Trophoblast cell (in vitro differentiated cells and primary cell): ENCODE results near the gene NEGR1.

Experiments used
- DNase-seq, 2 donors: peaks; one replicate each; pipeline ENCODE4 v3.0.0-alpha.2; 2016
- H2AFZ ChIP-seq: 2 replicates; pipeline ENCODE4 v1.6.1; 2013; ENCODE audit warnings: low read length, moderate library complexity, mild to moderate bottlenecking; ENCODE audit not compliant: insufficient read depth, poor library complexity
- H2AK5ac ChIP-seq: 2 replicates; pipeline ENCODE4 v1.6.1; 2013; ENCODE audit warnings: mild to moderate bottlenecking, low read length
- H2BK120ac ChIP-seq: 2 replicates; pipeline ENCODE4 v1.6.1; 2013; ENCODE audit warnings: low read length, mild to moderate bottlenecking, moderate library complexity; ENCODE audit not compliant: insufficient read depth, poor library complexity
- H2BK12ac ChIP-seq: 2 replicates; pipeline ENCODE4 v1.6.1; 2013; ENCODE audit warnings: mild to moderate bottlenecking, low read length, moderate library complexity
- H2BK5ac ChIP-seq: 2 replicates; pipeline ENCODE4 v1.6.1; 2013; ENCODE audit warnings: low read length, low read depth, moderate library complexity, mild to moderate bottlenecking; ENCODE audit not compliant: poor library complexity
- H3K14ac ChIP-seq: 2 replicates; pipeline ENCODE4 v1.6.1; 2013; ENCODE audit warnings: mild to moderate bottlenecking, low read length
- H3K18ac ChIP-seq: 2 replicates; pipeline ENCODE4 v1.6.1; 2013; ENCODE audit warnings: mild to moderate bottlenecking, low read length
- H3K23ac ChIP-seq: 2 replicates; pipeline ENCODE4 v1.6.1; 2013; ENCODE audit warnings: low read length
- H3K27ac ChIP-seq: 2 replicates; pipeline ENCODE4 v1.5.1; 2013; ENCODE audit warnings: low read depth, mild to moderate bottlenecking, inconsistent platforms, low read length, moderate library complexity
- H3K27me3 ChIP-seq: 2 replicates; pipeline ENCODE4 v1.6.1; 2013; ENCODE audit warnings: inconsistent platforms, mild to moderate bottlenecking, low read length, moderate library complexity; ENCODE audit not compliant: insufficient read depth
- H3K36me3 ChIP-seq, 2 experiments: 1 replicate in 1 of 2; 2 replicates in 1 of 2; pipeline ENCODE4 v1.6.1; 2013; ENCODE audit warnings: low read length in 2 of 2, mild to moderate bottlenecking in 2 of 2, moderate library complexity in 1 of 2; ENCODE audit not compliant: insufficient read depth in 2 of 2, control insufficient read depth in 1 of 2
- H3K4ac ChIP-seq: 2 replicates; pipeline ENCODE4 v1.6.1; 2013; ENCODE audit warnings: low read depth, mild to moderate bottlenecking, low read length, moderate library complexity
- H3K4me1 ChIP-seq, 2 experiments: 1 replicate in 1 of 2; 2 replicates in 1 of 2; pipeline ENCODE4 v1.6.1; 2013; ENCODE audit warnings: low read length in 2 of 2, mild to moderate bottlenecking in 2 of 2, moderate library complexity in 1 of 2; ENCODE audit not compliant: insufficient read depth in 2 of 2, control insufficient read depth in 1 of 2
- H3K4me2 ChIP-seq: 2 replicates; pipeline ENCODE4 v1.6.1; 2013; ENCODE audit warnings: inconsistent platforms, mild to moderate bottlenecking, low read length, moderate library complexity
- H3K4me3 ChIP-seq: 2 replicates; pipeline ENCODE4 v1.5.1; 2013; ENCODE audit warnings: mild to moderate bottlenecking, low read depth, low read length, inconsistent platforms
- H3K79me1 ChIP-seq: one replicate; pipeline ENCODE4 v1.6.1; 2013; ENCODE audit warnings: low read length
- H3K79me2 ChIP-seq: 2 replicates; pipeline ENCODE4 v1.6.1; 2013; ENCODE audit warnings: low read length, mild to moderate bottlenecking; ENCODE audit not compliant: control insufficient read depth, insufficient read depth, poor library complexity
- H3K9ac ChIP-seq: 2 replicates; pipeline ENCODE4 v1.6.1; 2013; ENCODE audit warnings: mild to moderate bottlenecking, low read length
- H3K9me3 ChIP-seq: 2 replicates; pipeline ENCODE4 v1.6.1; 2013; ENCODE audit warnings: low read depth, mild to moderate bottlenecking, control low read depth, inconsistent platforms, low read length; ENCODE audit not compliant: insufficient read depth
- H4K12ac ChIP-seq: 2 replicates; pipeline ENCODE4 v1.6.1; 2013; ENCODE audit warnings: low read depth, mild to moderate bottlenecking, low read length, moderate library complexity
- H4K8ac ChIP-seq: 2 replicates; pipeline ENCODE4 v1.6.1; 2013; ENCODE audit warnings: low read depth, mild to moderate bottlenecking, low read length, moderate library complexity
- H4K91ac ChIP-seq: one replicate; pipeline ENCODE4 v1.6.1; 2013; ENCODE audit warnings: low read depth, mild to moderate bottlenecking, low read length, moderate library complexity
- WGBS: extraction: QIAGEN DNeasy Blood & Tissue Kit; methylation state at CpG from one replicate; pipeline ENCODE4 v1.1.7; 2013; ENCODE audit warnings: missing lambda C conversion rate; ENCODE audit not compliant: insufficient read length, insufficient coverage; ENCODE audit errors: extremely low coverage; 5-methylcytosine and 5-hydroxymethylcytosine counted together

The NEGR1 gene

GRCh38 chr1:71940261-71940660 is 342.1 kb downstream of the NEGR1 start:
- no peak overlapping the region for H4K12ac ChIP-seq
- H3K14ac ChIP-seq = no peak overlapping the region
- H3K4ac ChIP-seq = no peak overlapping the region
- no peak overlapping the region for H4K91ac ChIP-seq
- no peaks in the 10 kb centered on the region for H3K36me3 ChIP-seq
- no CpG with 5 or more reads among the region's 2 CpGs for WGBS
- H2BK12ac ChIP-seq = no peak overlapping the region
- no peak overlapping the region for H2BK5ac ChIP-seq
- H3K9ac ChIP-seq = no peak overlapping the region
- no peak overlapping the region for H2BK120ac ChIP-seq
- H3K79me2 ChIP-seq = no peaks in the 10 kb centered on the region
- no peak overlapping the region for H4K8ac ChIP-seq
- H3K79me1 ChIP-seq = no peaks in the 10 kb centered on the region
- H2AK5ac ChIP-seq = no peak overlapping the region
- H3K9me3 ChIP-seq = no peaks in the 10 kb centered on the region
- H3K27me3 ChIP-seq = no peaks in the 10 kb centered on the region
- no peak overlapping the region for H3K4me2 ChIP-seq
- H3K27ac ChIP-seq = no peak overlapping the region
- H3K23ac ChIP-seq = no peak overlapping the region
- H3K4me1 ChIP-seq = no peaks in the 10 kb centered on the region
- H3K18ac ChIP-seq = no peak overlapping the region
- H3K4me3 ChIP-seq = no peak overlapping the region
- no peak for DNase-seq
- no peak overlapping the region for H2AFZ ChIP-seq

- no CpG with 5 or more reads among the region's 4 CpGs for WGBS
Measured at GRCh38 chr1:71930511-71930910, 351.8 kb downstream of the NEGR1 start.

GRCh38 chr1:71921935-71922559 is 360.3 kb downstream of the NEGR1 start:
- H3K23ac ChIP-seq = no peak overlapping the region
- H2AFZ ChIP-seq = no peak overlapping the region
- H3K4me2 ChIP-seq = no peak overlapping the region
- no peaks in the 10 kb centered on the region for H3K27me3 ChIP-seq
- no peak overlapping the region for H4K12ac ChIP-seq
- no peak overlapping the region for H3K27ac ChIP-seq
- H2BK120ac ChIP-seq = no peak overlapping the region
- H3K36me3 ChIP-seq = no peaks in the 10 kb centered on the region
- no CpG with 5 or more reads among the region's 5 CpGs for WGBS
- no peaks in the 10 kb centered on the region for H3K9me3 ChIP-seq
- H3K9ac ChIP-seq = no peak overlapping the region
- no peak overlapping the region for H3K4me3 ChIP-seq
- DNase-seq = no peak
- no peak overlapping the region for H4K8ac ChIP-seq
- no peak overlapping the region for H2BK5ac ChIP-seq
- H3K4me1 ChIP-seq = no peaks in the 10 kb centered on the region
- no peak overlapping the region for H2AK5ac ChIP-seq
- no peak overlapping the region for H3K4ac ChIP-seq
- no peak overlapping the region for H3K18ac ChIP-seq
- no peaks in the 10 kb centered on the region for H3K79me2 ChIP-seq
- H3K79me1 ChIP-seq = no peaks in the 10 kb centered on the region
- no peak overlapping the region for H4K91ac ChIP-seq
- H2BK12ac ChIP-seq = no peak overlapping the region
- H3K14ac ChIP-seq = no peak overlapping the region

More at GRCh38 chr1:71930511-71930910, 351.8 kb downstream of the NEGR1 start:
- no peak overlapping the region for H3K9ac ChIP-seq
- no peaks in the 10 kb centered on the region for H3K79me1 ChIP-seq
- no peak overlapping the region for H2AFZ ChIP-seq
- no peak overlapping the region for H3K14ac ChIP-seq
- H3K36me3 ChIP-seq = no peaks in the 10 kb centered on the region
- no peak overlapping the region for H2AK5ac ChIP-seq
- H3K79me2 ChIP-seq = no peaks in the 10 kb centered on the region
- H3K4me2 ChIP-seq = no peak overlapping the region
- H3K23ac ChIP-seq = no peak overlapping the region
- no peak overlapping the region for H3K4me3 ChIP-seq
- peak in 1 of 2 donors; percentile 16 for DNase-seq
- H3K27ac ChIP-seq = no peak overlapping the region
- H3K4ac ChIP-seq = no peak overlapping the region
- no peak overlapping the region for H4K12ac ChIP-seq
- no peak overlapping the region for H4K91ac ChIP-seq
- no peak overlapping the region for H2BK5ac ChIP-seq
- no peaks in the 10 kb centered on the region for H3K9me3 ChIP-seq
- H2BK12ac ChIP-seq = no peak overlapping the region
- no peak overlapping the region for H3K18ac ChIP-seq
- no peaks in the 10 kb centered on the region for H3K4me1 ChIP-seq
- no peak overlapping the region for H2BK120ac ChIP-seq
- H4K8ac ChIP-seq = peak overlapping the region; percentile 19
- no peaks in the 10 kb centered on the region for H3K27me3 ChIP-seq

GRCh38 chr1:71921204-71921603 is 361.1 kb downstream of the NEGR1 start:
- Histone ChIP-seq H3K23ac (no peak overlapping the region), H3K4me3 (no peak overlapping the region), H3K79me1 (no peaks in the 10 kb centered on the region), H3K4me2 (no peak overlapping the region), H3K36me3 (no peaks in the 10 kb centered on the region), H4K8ac (no peak overlapping the region), H2BK120ac (no peak overlapping the region), H4K91ac (no peak overlapping the region), H3K27me3 (no peaks in the 10 kb centered on the region), H3K4me1 (no peaks in the 10 kb centered on the region), H2AFZ (no peak overlapping the region), H3K27ac (no peak overlapping the region), H3K79me2 (no peaks in the 10 kb centered on the region), H3K18ac (no peak overlapping the region), H3K14ac (no peak overlapping the region), H2AK5ac (no peak overlapping the region), H3K4ac (no peak overlapping the region), H3K9ac (no peak overlapping the region), H3K9me3 (no peaks in the 10 kb centered on the region), H2BK5ac (no peak overlapping the region), H2BK12ac (no peak overlapping the region), H4K12ac (no peak overlapping the region)
- no peak for DNase-seq
- no CpG with 5 or more reads among the region's 1 CpG for WGBS
